Right lobe of liver (tissue), 4 donors: Measurements from ENCODE around the gene CLNK.

Experiments used
- CTCF ChIP-seq, 4 donors: fragments of 200-600 bp in 3 of 4; fragments of 450-650 bp in 1 of 4; IDR thresholded peaks; one replicate each; pipeline versions ENCODE4 v1.5.1 to v1.8.0; 2016 to 2022; ENCODE audit warnings: antibody characterized with exemption in 4 of 4, mild to moderate bottlenecking in 2 of 4
- POLR2A ChIP-seq: fragments of 450-650 bp; IDR thresholded peaks from one replicate; pipeline ENCODE4 v1.6.1; 2017; ENCODE audit warnings: antibody characterized with exemption, mild to moderate bottlenecking
- donor health status: DM: no; HTN: no; CAD: no.
- donor health status: DM: no; HTN: no; CAD: no.
- donor health status: DM: no; HTN: yes; CAD: no.

GRCh38 chr4:10704430-10704810 lies 19.9 kb upstream of the CLNK start:
- TF ChIP-seq CTCF (IDR thresholded peaks at IDR 0.05) (no peak), POLR2A (no peak)
